NCI-H2227 (cell line): ENCODE measurements around the gene TSPAN15.
"Not testable (repeated sequence)": the region's sequence is repeated elsewhere in the genome, so short reads cannot be mapped to it uniquely, and the experiment has no call there.

Experiments
- DNase-seq: peaks from one replicate; lab custom pipeline; 2025; ENCODE audit not compliant: unreplicated experiment; lab: John Stamatoyannopoulos, UW

Gene TSPAN15

GRCh38 chr10:69483963-69484362 is 32.7 kb downstream of the TSPAN15 start:
- no peak for DNase-seq

GRCh38 chr10:69484736-69485135 is 33.5 kb downstream of the TSPAN15 start:
- no peak for DNase-seq

DNA sequence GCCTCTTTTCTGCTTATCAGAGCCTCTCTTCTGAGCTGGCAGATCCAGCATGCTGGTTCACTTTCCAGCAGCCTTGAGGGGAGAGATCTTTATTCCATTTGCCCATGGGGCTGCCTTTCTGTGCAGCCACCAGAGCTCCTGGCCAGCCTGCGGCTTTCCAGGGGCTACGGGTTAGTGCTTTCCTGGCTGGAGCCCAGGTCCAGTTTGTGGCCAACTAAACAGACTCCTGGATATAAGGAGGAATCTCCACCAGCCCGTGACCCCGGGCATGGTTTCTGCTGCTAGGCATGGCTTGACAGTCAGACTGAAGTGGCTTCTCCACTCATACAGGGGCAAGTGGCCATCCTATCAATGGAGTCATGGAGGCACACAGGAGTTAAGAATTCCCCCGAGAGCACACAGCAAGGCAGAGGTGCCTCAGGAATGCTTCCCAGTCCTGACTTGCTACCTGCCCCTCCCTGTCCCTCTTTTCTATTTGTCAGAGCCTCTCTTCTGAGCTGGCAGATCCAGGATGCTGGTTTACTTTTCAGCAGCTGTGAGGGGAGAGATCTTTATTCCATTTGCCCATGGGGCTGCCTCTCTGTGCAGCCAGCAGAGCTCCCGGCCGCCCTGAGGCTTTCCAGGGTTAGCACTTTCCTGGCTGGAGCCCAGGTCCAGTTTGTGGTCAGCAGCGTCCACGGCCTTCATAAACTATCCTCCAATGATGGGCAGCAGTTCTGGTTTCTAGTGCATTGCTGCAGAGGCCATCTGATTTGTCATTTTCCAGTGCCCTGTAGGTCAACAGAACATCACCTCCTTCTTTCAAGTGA is 35.9 kb downstream of the TSPAN15 start:
- DNase-seq = no peak

DNA sequence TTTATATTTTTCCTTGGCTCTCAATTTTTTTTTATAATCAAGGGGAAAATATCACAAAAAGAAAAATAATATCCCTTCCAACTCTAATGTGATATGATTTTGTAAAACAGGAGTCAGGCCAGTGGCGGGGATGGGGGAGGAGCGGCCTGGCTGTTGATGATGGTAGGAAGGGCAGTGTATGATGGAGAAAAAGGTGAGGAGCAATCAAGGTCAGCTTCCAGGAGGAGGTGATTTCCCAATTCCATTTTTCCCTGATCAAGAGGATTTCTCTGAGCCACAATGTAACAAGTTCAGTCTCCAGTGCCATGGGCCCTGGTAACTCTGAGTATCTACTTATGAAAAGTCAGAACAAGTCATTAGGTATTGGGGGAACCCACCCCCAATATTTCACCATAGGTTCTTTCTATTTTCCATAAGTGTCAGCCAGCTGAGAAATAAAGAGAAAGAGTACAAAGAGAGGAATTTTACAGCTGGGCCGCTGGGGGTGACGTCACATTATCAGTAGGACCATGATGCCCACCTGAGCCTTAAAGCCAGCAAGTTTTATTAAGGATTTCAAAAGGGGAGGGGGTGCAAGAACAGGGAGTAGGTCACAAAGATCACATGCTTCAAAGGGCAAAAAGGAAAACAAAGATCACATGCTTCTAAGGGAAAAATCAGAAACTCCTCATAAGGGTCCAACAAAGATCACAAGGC is 37.0 kb downstream of the TSPAN15 start:
- not testable (repeated sequence) for DNase-seq

- not testable (repeated sequence) for DNase-seq
Observed at GRCh38 chr10:69488856-69489255, 37.6 kb downstream of the TSPAN15 start.

GRCh38 chr10:69489506-69490090 is 38.3 kb downstream of the TSPAN15 start:
- no peak for DNase-seq

DNA sequence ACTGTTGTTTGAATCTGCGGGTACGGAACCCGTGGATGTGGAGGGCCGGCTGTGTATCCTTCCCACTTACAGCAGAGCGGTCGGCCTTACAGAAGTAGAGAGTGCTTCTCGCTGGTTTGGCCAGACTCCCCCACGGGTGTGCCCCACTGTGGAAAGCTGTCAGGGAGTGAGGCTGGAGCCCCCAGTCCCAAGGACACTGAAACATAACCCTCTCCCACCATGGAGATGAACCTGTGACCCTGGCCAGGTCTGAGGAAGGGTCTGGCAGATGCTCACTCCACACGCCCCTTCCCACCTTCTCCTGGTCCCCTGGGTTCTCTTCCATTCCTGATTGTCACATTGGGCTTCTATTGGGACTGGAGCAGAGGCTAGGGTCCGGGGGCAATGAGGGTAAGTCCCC is 39.6 kb downstream of the TSPAN15 start:
- DNase-seq = no peak

DNA sequence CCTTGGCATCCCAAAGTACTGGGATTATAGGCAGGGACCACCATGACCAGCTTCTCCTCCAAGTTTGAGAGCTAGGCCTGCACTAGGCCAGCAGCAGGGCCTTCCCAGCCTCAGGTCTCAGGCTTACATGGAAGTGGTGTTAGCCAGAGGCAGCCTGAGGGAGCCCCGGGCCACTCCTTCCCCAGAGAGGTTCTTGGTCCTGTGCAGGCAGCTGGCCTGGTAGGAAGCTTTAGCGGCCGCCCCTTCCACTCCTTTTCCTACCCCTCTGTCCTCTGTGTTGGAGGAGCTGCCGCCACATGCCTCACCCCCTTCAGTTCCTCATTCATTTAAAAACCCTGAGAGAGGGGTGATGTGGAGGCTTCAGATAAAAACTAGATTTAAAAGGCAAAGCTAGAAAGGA is 40.3 kb downstream of the TSPAN15 start:
- no peak for DNase-seq

GRCh38 chr10:69492091-69492745 is 41.0 kb downstream of the TSPAN15 start:
- DNase-seq = no peak

- no peak for DNase-seq
Observed at GRCh38 chr10:69492746-69493462, 41.6 kb downstream of the TSPAN15 start.

- DNase-seq = no peak
Observed at GRCh38 chr10:69494626-69495558, 43.6 kb downstream of the TSPAN15 start.

DNA sequence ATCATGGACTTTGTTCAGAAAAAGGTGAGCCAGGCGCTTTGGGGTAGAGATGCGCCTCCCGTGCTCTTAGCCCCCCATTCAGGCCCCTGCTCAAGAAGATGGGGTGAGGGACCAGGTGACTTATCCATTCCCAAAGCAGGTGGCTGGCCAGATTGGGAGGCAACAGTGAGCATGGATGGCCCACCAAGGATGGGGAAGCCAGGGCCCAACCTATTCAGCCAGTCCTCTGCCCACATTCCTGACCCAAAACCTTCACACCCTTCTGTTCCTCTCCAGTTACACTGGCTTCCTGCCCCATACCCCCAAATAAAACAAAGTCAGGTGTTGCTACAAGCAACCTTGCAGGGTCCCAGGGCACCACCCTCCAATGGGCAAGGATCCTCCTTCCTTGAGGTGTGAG is 44.4 kb downstream of the TSPAN15 start:
- DNase-seq = no peak

DNA sequence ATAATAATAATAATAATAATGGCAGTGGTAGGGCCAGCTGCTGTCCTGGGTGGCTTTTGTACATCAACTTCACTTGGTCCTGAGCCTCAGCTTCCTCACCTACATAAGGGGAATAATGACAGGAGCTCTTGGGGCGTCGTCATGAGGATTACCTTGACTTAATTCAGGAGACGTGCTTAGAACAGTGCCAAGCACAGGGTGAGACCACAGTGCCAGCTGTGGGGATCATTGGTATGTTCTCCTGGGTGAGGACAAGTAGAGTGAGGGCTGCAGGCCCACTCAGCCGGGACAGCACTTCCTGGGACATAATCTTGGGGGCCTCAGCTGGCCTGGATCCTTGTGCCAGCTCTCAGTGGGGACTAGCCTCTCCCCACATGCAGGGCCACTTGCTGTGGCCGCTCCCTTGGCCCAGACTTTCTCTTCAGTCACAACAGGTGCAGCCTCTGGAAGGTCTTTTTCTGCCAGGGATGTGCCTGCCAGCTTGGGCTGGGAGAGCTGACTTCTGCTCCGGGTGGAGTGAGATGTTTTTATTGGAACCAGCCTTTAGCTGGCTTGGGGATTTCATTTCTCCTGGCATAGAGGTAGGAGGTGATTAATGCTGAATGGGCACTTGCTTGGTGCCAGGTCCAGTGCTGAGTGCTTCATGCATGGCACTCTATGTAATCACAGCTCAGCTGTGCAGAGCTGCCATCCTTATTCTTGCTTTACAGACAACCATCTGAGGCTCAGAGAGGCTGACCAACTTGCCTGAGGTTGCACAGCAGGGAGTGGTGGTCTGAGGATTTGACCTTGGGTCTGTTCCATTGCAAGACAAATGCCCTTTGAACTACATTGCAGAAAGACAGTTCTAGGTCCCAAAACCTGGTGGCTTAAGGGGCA is 45.3 kb downstream of the TSPAN15 start:
- no peak for DNase-seq

DNA sequence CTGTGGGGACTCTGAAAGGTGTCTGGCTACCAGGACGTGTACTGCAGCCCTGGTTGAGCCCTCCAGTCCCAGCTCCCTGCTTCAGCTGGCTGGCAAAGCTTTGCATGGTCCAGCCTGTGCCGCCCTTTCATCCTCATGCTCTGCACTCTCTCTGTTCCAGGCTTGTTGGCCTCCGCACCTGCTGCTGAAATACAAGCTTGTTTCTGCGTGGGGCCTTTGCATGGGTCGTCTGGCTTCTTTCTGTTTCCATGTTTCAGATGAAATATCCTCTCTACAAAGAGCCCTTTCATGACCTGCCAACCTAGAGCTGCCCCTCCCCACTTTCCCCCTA is 45.9 kb downstream of the TSPAN15 start:
- no peak for DNase-seq

- no peak for DNase-seq
Observed at GRCh38 chr10:69497611-69498390, 46.5 kb downstream of the TSPAN15 start.

- no peak for DNase-seq
Observed at GRCh38 chr10:69498711-69499471, 47.6 kb downstream of the TSPAN15 start.
